ENCODE results near the gene GAB1.

GAB1 gene

GRCh38 chr4:143320113-143320512 is 16.6 kb upstream of the GAB1 start:
- no peak overlapping the region for H3K4me3 ChIP-seq
- H3K36me3 ChIP-seq (ENCODE audit: insufficient read depth, low read length) = no peaks in the 10 kb centered on the region
- DNase-seq (ENCODE audit: low read depth, low spot score) = no peak
- no peak overlapping the region for H3K9ac ChIP-seq (ENCODE audit: insufficient read length)
- no peak overlapping the region for H3K27ac ChIP-seq
- no peaks in the 10 kb centered on the region for H3K9me3 ChIP-seq (ENCODE audit: low read depth, low read length)
- TF ChIP-seq EZH2 (IDR thresholded peaks at IDR 0.05) (no peak), FOXP2 (optimal IDR thresholded peaks at IDR 0.05; ENCODE audit: control extremely low read depth, extremely low read length, insufficient read depth) (no peak)

GRCh38 chr4:143326735-143327134 is 9.9 kb upstream of the GAB1 start:
- no peak for DNase-seq (ENCODE audit: low read depth, low spot score)
- H3K9ac ChIP-seq (ENCODE audit: insufficient read length) = no peak overlapping the region
- H3K27ac ChIP-seq = no peak overlapping the region
- H3K9me3 ChIP-seq (ENCODE audit: low read depth, low read length) = no peaks in the 10 kb centered on the region
- H3K36me3 ChIP-seq (ENCODE audit: insufficient read depth, low read length) = no peaks in the 10 kb centered on the region
- H3K4me3 ChIP-seq = no peak overlapping the region
- TF ChIP-seq FOXP2 (optimal IDR thresholded peaks at IDR 0.05; ENCODE audit: control extremely low read depth, extremely low read length, insufficient read depth) (no peak), POLR2AphosphoS5 (IDR thresholded peaks at IDR 0.05; ENCODE audit: borderline replicate concordance, low read depth, low read length) (no peak), EZH2 (IDR thresholded peaks at IDR 0.05) (no peak)

DNA sequence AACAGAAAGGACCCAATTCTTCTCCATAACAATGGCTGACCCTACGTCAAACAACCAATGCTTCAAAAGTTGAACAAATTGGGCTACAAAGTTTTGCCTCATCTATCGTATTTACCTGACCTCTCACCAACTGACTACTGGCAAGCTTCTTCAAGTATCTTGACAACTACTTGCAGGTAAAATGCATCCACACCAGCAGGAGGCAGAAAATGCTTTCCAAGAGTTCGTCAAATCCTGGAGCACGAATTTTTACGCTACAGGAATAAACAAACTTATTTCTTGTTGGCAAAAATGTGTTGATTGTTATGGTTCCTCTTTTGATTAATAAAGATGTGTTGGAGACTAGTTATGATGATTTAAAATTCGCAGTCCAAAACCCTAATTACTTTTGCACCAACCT is 6.7 kb upstream of the GAB1 start:
- Histone ChIP-seq H3K9me3 (ENCODE audit: low read depth, low read length) (no peaks in the 10 kb centered on the region), H3K4me3 (no peak overlapping the region), H3K9ac (ENCODE audit: insufficient read length) (no peak overlapping the region), H3K27ac (no peak overlapping the region), H3K36me3 (ENCODE audit: insufficient read depth, low read length) (no peaks in the 10 kb centered on the region)
- no peak for DNase-seq (ENCODE audit: low read depth, low spot score)
- TF ChIP-seq FOXP2 (optimal IDR thresholded peaks at IDR 0.05; ENCODE audit: control extremely low read depth, extremely low read length, insufficient read depth) = no peak
- TF ChIP-seq EZH2 (IDR thresholded peaks at IDR 0.05) = no peak
- TF ChIP-seq POLR2AphosphoS5 (IDR thresholded peaks at IDR 0.05; ENCODE audit: borderline replicate concordance, low read depth, low read length) = no peak

- DNase-seq (ENCODE audit: low read depth, low spot score) = no peak
- no peaks in the 10 kb centered on the region for H3K9me3 ChIP-seq (ENCODE audit: low read depth, low read length)
- no peak overlapping the region for H3K27ac ChIP-seq
- peak overlapping the region; percentile 71 for H3K9ac ChIP-seq (ENCODE audit: insufficient read length)
- no peaks in the 10 kb centered on the region for H3K36me3 ChIP-seq (ENCODE audit: insufficient read depth, low read length)
- peak overlapping the region; percentile 94 for H3K4me3 ChIP-seq
- TF ChIP-seq FOXP2 (optimal IDR thresholded peaks at IDR 0.05; ENCODE audit: control extremely low read depth, extremely low read length, insufficient read depth) (no peak), POLR2AphosphoS5 (IDR thresholded peaks at IDR 0.05; ENCODE audit: borderline replicate concordance, low read depth, low read length) (peak; percentile 77; the same call in 1 of the 2 replicates)
These were observed 496 bp upstream of the GAB1 start for GRCh38 chr4:143335979-143336780.

- TF ChIP-seq POLR2AphosphoS5 (IDR thresholded peaks at IDR 0.05; ENCODE audit: borderline replicate concordance, low read depth, low read length) = no peak
- no peak for TF ChIP-seq FOXP2 (optimal IDR thresholded peaks at IDR 0.05; ENCODE audit: control extremely low read depth, extremely low read length, insufficient read depth)
- no peak for TF ChIP-seq EZH2 (IDR thresholded peaks at IDR 0.05)
- Histone ChIP-seq H3K36me3 (ENCODE audit: insufficient read depth, low read length) (no peaks in the 10 kb centered on the region), H3K27ac (no peak overlapping the region), H3K9ac (ENCODE audit: insufficient read length) (peak overlapping the region; percentile 57), H3K9me3 (ENCODE audit: low read depth, low read length) (no peaks in the 10 kb centered on the region), H3K4me3 (peak overlapping the region; percentile 94)
- no peak for DNase-seq (ENCODE audit: low read depth, low spot score)
These were observed 1.1 kb downstream of the GAB1 start for GRCh38 chr4:143337600-143338287.

GRCh38 chr4:143338313-143338712 is 1.6 kb downstream of the GAB1 start:
- Histone ChIP-seq H3K27ac (no peak overlapping the region), H3K36me3 (ENCODE audit: insufficient read depth, low read length) (no peaks in the 10 kb centered on the region), H3K9me3 (ENCODE audit: low read depth, low read length) (no peaks in the 10 kb centered on the region), H3K9ac (ENCODE audit: insufficient read length) (no peak overlapping the region), H3K4me3 (peak overlapping the region; percentile 94)
- TF ChIP-seq FOXP2 (optimal IDR thresholded peaks at IDR 0.05; ENCODE audit: control extremely low read depth, extremely low read length, insufficient read depth) = no peak
- no peak for TF ChIP-seq POLR2AphosphoS5 (IDR thresholded peaks at IDR 0.05; ENCODE audit: borderline replicate concordance, low read depth, low read length)
- TF ChIP-seq EZH2 (IDR thresholded peaks at IDR 0.05) = no peak
- DNase-seq (ENCODE audit: low read depth, low spot score) = no peak

- Histone ChIP-seq H3K9ac (ENCODE audit: insufficient read length) (no peak overlapping the region), H3K4me3 (no peak overlapping the region)
These were observed 2.8 kb downstream of the GAB1 start for GRCh38 chr4:143339497-143339896.

DNA sequence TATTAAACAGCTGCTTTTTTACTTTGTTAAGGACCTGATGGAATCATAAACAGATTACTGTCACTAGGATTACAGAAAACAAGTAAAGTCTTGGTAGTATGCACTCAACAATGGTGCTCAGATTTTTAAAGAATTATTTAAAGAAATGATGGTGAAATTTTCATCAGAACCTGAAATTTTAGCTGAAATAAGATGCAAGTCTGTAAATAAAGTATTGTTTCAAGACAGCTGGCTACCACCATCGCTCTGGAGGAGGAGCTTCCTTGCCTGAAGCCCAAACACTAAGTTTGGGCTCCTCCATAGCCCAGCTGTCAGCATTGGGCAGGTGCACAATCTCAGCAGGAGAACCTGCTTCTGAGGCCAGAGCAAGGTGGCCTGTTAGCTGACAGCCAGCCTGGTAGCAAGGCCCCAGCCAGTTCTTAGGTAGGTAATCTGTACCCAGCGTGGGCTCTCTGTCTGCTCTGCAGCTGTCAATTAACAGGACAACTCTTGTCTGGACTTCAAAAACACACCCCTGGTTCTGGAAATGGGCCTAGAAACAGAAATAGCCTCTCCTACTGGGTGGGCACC is 4.6 kb downstream of the GAB1 start:
- TF ChIP-seq EZH2 (IDR thresholded peaks at IDR 0.05) (no peak), POLR2AphosphoS5 (IDR thresholded peaks at IDR 0.05; ENCODE audit: borderline replicate concordance, low read depth, low read length) (no peak), FOXP2 (optimal IDR thresholded peaks at IDR 0.05; ENCODE audit: control extremely low read depth, extremely low read length, insufficient read depth) (no peak)
- H3K4me3 ChIP-seq = no peak overlapping the region
- DNase-seq (ENCODE audit: low read depth, low spot score) = no peak
- no peaks in the 10 kb centered on the region for H3K36me3 ChIP-seq (ENCODE audit: insufficient read depth, low read length)
- no peaks in the 10 kb centered on the region for H3K9me3 ChIP-seq (ENCODE audit: low read depth, low read length)
- no peak overlapping the region for H3K27ac ChIP-seq
- H3K9ac ChIP-seq (ENCODE audit: insufficient read length) = no peak overlapping the region

More at GRCh38 chr4:143339497-143339896, 2.8 kb downstream of the GAB1 start:
- no peak overlapping the region for H3K27ac ChIP-seq
- no peaks in the 10 kb centered on the region for H3K36me3 ChIP-seq (ENCODE audit: insufficient read depth, low read length)
- DNase-seq (ENCODE audit: low read depth, low spot score) = no peak
- TF ChIP-seq POLR2AphosphoS5 (IDR thresholded peaks at IDR 0.05; ENCODE audit: borderline replicate concordance, low read depth, low read length) = no peak
- no peak for TF ChIP-seq EZH2 (IDR thresholded peaks at IDR 0.05)
- TF ChIP-seq FOXP2 (optimal IDR thresholded peaks at IDR 0.05; ENCODE audit: control extremely low read depth, extremely low read length, insufficient read depth) = no peak
- H3K9me3 ChIP-seq (ENCODE audit: low read depth, low read length) = no peaks in the 10 kb centered on the region
